HG03342 (cell line): ENCODE results near the gene GNRHR.
A peak's percentile ranks its signal among the peaks of the same experiment; 100 is the strongest.
"Not testable (repeated sequence)": the region's sequence is repeated elsewhere in the genome, so short reads cannot be mapped to it uniquely, and the experiment has no call there.

Source experiments
- ATAC-seq: cut with Tn5 transposase; IDR thresholded peaks from one replicate; pipeline ENCODE4 v1.9.1; 2021; ENCODE audit warnings: mild to moderate bottlenecking, moderate library complexity; ENCODE audit not compliant: unreplicated experiment

The GNRHR gene, protein sequence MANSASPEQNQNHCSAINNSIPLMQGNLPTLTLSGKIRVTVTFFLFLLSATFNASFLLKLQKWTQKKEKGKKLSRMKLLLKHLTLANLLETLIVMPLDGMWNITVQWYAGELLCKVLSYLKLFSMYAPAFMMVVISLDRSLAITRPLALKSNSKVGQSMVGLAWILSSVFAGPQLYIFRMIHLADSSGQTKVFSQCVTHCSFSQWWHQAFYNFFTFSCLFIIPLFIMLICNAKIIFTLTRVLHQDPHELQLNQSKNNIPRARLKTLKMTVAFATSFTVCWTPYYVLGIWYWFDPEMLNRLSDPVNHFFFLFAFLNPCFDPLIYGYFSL

DNA sequence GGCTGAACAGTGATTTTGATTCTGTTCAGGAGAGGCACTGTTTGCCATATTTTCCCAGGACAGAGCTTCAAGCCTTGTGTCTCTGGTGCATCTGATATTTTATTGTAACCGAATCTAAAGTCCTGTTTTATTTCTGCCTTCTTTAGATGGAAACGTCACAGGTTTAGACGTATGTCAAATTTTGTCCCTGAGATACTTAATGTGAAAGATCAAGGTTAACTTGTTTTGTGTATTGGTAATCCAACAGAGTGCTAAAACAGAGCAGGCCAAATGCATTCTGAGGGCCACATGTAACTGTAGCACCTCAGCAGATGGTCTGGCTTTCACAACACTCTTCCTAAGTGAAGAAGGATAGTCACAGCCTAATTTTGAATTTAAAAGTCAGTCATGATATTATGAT lies at the start of gene GNRHR:
TSS of gene GNRHR (minus strand) at position 101 of the 400 bp plus-strand sequence. CDS start at position 48, 53 bp downstream.
- ATAC-seq, result no peak

DNA sequence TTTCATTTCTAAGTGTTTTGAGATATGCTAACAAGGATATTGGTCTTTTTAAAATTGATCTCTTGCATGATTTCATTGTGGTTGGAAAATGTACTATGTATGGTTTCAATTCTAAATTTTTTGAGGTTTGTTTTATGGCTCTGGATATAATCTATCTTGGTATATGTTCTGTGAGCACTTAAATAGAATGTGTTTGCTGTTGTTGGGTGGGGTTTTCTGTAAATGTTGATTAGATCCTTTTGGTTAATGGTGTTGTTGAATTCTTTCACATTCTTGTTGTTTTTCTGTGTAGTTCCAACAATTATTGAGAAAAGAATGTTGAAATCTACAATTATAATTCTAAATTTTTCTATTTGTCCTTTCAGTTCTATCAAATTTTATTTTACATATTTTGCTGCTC lies 42.6 kb upstream of the GNRHR start:
- ATAC-seq, result no peak

GRCh38 chr4:67790721-67791120 lies 36.5 kb upstream of the GNRHR start:
- ATAC-seq, result no peak

DNA sequence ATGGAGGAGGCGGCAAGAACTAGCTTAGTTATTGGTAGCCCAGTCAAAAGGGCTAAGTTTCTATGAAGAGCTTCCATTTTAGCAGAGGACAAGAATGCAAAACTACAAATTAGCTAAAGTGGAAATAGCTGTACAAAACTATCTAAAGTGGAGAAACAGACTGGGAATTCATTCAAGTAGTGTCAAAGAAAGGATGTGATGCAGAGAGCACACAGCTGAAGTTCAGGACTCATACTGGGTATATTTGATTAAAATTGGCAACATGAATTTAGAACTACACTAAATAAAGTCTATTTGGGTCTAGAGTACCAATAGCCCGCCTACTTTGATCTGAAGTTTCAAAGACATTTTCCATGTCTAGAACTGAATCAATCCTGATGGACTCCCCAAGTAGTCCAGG lies 33.1 kb upstream of the GNRHR start:
- no peak for ATAC-seq

DNA sequence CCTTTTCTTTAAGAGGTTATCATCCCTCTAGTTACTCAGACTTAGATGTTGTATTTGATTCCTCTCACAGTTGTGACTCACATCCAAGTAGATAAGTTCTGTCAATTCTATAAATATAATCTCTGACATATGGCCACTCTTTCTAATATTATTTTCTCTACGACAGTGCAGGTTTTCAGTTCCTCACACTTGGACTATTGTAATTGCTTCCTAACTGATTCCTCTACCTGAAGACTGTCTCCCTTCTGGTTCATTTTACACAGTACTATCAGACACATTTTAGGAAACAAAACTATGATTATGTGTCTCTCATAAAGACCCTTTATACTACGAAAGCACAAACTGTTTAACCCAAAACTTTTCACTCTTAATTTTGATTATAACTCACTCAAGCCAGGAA lies 31.3 kb upstream of the GNRHR start:
- ATAC-seq, result no peak

- no peak for ATAC-seq
Observed at GRCh38 chr4:67779631-67780030, 25.4 kb upstream of the GNRHR start.

DNA sequence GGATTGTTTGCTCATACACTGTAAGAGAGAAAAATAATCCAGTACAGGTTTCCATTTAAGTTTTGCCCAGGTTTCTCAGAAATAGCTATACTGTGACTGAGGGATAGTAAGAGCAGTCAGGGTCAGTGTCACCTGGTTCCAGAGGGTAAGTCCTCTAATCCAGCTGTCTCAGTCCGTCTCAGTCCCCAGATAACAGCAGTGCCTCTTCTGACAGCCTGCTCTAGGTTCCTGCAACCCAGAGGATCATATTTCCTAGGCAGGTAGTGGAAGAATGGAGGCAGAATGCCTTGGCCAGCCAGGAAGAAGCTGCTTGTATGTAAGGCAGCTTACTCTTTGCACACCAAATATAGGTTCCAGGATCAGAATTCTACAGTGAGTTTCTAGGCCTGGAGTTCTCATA lies 22.6 kb upstream of the GNRHR start:
- no peak for ATAC-seq

DNA sequence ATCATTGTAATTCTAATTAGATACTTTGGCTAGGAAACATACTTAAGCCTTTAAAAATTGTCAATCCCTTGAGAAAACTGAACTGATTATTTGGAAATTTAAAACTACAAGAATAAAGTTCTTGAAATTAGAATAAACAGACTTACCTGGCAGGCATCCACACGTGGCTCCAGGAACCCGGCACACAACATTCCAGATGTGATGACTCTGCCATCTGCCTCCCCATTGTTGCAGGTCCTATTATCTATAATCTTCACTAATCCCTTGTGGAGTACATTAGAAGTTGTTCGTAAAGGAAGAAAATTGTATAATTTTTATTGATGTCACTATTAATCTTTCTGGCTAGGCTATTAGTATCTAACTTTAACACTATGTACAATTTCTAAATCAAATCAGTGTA lies 16.2 kb upstream of the GNRHR start:
- no peak for ATAC-seq

DNA sequence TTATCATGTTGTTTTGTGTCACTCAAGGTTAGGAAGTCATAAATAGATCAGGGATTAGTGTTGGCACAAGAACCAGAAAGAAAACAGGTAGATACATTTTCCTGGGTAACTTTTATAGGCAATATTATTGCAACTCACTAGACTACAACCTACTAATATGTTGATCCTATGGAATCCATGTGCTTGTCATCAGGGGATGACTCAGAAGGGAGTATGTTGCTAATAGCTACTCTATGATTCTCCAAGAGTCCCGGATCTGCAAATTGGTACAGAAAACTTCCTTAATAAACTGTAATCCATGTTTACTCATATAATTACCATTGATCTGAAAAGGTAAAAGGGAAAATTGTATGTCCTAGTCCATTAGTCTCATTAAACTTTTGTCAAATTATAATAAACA lies 11.7 kb upstream of the GNRHR start:
- ATAC-seq, result no peak

- no peak for ATAC-seq
Observed at GRCh38 chr4:67765401-67765800, 11.2 kb upstream of the GNRHR start.

DNA sequence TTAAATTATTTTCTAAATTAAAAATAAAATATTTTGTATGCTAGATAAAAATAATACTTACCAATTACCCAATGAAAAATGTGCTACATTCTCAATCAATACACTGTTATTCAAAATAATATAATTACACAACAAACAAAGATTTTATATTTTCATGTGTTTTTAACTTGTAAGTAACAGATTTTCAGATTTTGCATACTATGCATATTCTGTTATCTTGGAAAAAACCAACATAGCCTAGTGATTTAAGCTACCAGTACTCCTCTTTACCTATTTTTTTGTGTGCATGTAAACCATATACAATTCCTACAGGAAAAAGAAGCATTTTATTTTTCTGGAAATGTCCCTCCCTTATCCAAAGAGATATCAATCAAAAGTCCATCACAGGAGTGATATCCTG lies 10.0 kb upstream of the GNRHR start:
- ATAC-seq, result no peak

DNA sequence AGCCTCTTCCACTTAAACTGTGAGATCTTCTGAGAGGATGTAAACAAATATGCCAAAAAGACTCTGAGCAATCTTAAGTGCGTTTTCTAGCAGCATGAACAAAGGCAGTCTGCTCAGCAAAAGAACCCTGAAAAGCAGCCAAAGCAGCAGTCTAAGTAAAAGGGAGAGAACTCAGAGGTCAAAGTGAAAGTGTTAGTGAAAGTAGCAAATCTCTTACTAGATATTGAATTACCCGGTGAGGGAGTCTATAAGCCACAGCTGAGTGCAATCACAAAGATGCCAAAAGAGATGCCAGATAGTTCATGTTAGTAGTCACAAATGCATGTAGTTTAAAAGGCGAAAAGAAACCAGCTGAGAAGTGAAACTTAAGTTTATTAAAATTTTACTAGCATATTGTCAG lies 7.9 kb upstream of the GNRHR start:
- peak; percentile 99 for ATAC-seq

DNA sequence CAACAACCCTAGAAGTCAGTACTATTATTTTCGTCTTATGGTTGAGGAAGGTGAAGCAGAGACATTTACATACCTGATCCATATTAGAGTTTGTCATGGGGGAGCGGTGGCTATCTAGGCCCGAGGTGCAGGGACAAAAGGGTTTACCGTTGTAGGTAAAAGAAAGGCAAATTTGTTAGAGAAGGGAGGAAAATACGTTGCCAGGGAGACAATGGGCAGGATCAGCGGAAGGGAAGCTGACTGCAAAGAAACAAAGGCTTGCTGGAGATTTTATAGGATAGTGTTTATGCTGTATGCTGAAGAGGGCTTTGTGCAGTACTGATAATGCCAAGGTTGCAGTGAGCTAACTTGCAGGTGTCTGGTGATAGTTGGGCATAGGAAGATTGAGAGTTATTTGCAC lies 2.8 kb upstream of the GNRHR start:
- ATAC-seq, result not testable (repeated sequence)

DNA sequence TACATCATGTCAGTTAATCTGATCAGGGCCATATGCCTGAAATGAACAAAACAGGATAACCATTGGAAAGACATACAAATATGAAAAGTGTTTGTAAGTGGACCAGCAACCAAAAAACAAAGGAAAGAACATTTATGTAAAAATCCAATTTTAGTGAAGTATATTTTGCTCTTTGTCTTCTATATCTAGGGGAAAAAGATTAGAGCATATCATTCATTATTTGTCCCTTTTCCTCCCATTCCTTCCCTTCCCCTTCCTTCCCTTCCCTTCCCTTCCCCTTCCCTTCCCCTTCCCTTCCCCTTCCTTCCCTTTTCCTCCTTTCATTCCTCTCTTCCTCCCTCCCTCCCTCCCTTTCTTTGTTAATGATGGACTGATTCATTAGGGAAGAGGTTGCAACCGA lies 1.8 kb upstream of the GNRHR start:
- ATAC-seq, result no peak

DNA sequence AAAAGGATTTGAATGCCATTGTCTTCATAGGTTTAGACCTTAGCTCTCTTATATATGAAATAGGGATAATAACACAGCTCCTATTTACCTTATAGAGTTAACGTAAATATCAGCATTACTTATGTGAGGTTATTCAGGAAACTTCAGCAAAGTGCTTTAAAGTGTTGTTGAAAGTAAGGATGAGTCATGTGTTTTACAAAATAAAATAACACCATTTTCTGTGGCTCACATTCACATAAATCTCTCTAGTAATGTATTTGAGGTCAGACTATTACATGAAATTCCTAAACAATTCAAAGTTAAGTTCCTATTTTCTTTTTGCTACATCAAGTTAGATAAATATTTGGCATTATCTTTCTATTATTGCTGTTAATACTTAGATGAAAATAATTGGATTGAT lies 2.9 kb downstream of the GNRHR start:
- ATAC-seq, result no peak

DNA sequence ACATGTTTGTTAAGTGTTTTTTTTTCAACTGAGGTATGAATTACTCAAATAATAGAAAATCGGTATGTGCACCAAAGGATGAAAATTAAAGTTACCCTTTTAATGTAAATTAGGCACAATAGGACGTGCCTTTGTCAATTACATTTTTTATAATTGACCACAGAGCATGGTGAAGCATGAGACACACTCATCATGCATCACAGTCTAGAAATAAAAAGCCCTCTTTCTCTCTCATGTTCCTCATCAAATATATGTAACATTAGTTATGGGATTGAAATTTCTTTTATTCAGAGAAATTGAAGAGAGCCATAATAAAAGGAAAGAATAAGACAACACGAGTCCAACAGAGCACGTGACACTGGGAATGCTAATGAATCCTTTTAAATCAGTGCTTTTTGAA lies 3.5 kb downstream of the GNRHR start:
- no peak for ATAC-seq

- ATAC-seq, result no peak
Observed at GRCh38 chr4:67749286-67749685, 4.9 kb downstream of the GNRHR start.

- ATAC-seq, result peak; percentile 52
Observed at GRCh38 chr4:67746797-67747495, 7.2 kb downstream of the GNRHR start.

DNA sequence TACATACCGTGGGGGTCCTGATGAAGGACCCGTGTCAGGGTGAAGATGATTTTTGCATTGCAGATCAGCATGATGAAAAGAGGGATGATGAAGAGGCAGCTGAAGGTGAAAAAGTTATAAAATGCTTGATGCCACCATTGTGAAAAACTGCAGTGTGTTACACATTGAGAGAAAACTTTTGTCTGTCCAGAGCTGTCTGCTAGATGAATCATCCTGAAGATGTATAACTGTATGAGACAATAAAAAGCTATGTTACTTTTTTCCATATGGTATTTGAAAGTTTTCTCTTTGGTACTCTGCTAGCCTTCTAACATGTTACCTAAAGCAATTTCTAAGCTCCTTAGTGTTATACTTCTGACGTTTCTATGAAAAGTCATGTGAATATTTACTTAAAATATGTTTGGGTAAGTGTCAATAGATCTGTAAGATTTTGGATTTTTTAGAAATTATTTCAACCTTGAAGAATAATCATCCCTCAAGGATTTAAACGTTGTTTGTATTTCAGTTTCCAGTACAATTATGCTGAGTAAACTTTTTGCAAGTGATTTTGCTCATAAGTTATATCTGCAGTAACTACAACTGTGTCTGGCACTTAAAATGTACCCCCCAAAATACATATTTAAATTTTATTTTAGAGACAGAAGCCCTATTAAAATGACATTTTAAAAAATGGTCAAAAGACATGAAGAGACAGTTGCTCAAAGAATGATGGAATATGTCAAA lies 9.5 kb downstream of the GNRHR start:
- no peak for ATAC-seq

DNA sequence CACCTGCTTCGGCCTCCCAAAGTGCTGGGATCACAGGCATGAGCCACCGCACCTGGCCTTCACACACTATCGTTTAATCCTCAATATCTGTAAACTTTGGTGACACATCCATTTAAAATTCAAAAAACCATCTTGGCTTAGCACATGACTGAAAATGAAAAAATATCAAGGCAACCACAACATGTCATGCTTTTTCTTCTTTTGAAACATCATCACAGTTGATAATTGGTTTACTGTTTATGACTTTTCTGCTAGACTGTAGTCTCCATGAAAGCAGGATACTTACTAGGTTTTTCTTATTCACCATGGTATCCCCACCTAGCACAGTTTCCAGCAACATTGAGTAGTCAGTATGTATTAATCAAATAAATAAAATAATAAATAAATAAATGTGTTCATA lies 11.0 kb downstream of the GNRHR start:
- ATAC-seq, result no peak

DNA sequence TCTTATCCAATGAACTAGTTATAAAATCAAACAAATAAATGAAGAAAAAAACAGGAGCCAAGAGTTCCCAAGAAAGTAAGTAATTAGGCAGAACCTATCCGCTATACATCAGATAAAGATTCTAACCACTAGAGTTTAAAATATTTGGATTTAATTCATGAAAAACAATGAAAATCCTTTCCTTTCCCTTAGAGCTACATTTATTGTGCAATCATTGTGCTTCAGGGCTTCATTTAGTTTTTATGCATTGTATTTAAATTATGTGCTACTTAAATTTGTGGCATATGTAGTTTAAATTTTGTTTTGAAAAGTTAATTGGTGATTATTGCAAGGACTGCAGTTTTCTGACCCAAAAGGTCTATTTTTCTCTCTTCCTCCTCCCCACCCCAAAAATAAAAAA lies 17.9 kb downstream of the GNRHR start:
- ATAC-seq, result no peak

DNA sequence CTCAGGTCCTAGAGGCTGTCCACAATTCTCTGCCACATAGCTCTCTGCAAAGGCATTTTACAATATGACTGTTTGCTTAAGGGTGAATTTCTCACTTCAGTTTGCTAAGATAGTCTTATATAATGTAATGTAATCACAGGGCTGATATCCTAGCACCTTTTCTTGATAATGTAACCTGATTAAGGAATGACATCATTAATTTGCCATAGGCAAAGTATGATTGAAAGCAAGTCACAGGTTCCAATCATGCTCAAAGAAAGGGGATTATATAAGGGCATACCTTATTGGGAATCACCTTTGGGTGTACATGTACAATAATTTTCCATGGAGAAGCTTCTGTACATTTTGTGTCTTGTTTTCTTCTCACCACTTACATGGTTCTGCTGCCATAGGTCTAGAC lies 18.9 kb downstream of the GNRHR start:
- ATAC-seq, result no peak
